HG03571 (cell line): Measurements from ENCODE around the gene ITGAD.
"Not testable (repeated sequence)": the region's sequence is repeated elsewhere in the genome, so short reads cannot be mapped to it uniquely, and the experiment has no call there.

Experiments
- ATAC-seq: cut with Tn5 transposase; IDR thresholded peaks from one replicate; pipeline ENCODE4 v1.9.1; 2021; ENCODE audit not compliant: unreplicated experiment

ITGAD gene

DNA sequence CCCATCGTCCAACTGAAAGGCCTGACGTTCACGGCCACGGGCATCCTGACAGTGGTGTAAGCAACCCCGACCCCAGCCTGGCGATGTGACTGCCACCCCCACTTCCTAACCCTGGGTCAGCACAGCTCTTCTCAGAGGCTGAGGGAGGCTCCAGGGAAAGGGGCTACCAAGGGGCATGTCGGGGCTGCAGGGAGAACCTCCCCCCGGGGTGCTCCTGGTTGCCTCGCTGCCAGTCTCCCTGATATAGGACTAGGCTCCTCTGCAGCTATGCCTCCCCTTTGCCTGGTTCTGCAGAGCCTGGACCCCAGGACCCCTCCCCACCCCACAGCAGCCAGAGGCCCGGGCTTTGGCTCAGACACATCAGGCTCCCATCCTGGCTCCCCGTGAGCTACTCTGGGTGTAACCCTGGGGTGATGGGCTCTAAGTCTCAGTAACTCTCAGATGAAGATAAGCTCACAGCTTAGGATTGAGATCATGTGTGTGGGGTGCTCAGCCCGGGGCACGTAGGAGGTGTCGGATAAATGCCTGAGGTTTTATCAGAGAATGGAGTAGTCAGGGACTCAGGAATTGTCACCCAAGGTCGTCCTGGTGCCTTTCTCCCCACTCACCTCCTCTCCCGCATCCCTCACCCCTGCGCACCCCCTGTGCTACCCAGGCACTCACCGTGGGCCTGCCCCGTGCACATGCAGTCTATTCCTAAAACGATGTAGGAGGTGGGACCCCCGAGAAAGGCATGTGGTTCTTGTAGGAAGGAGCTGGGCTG is 10.6 kb downstream of the ITGAD start:
- ATAC-seq, result no peak

DNA sequence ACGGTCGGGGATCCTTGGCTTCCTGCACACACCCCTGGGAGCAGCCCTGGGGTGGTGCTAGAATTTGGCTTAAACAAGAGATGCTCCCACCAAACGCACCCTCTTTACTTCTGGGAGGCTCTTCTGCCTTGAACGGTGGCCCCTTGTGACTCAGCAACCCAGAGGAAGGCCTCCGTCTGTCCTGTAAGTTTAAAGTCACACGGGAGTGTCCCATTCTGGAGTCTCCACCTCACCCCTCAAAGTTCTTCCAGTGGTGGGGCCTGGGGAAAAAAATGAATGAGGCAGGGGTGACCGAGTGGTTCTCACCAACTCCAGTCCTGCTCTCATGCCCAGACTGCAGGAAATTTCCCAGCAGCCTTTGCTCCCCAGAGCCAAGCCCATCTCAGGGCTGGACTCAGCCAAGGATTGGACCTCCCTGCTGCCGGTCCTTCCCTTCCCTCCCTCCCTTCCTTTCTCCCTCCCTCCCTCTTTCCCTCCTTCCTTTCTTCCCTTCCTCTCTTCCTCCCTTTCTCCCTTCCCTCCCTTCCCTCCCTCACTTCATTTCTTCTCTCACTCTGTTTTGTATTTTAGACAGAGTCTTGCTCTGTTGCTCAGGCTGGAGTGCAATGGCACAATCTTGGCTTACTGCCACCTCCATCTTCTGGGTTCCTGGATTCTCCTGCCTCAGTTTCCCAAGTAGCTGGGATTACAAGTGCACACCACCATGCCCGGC is 11.4 kb downstream of the ITGAD start:
- no peak for ATAC-seq

DNA sequence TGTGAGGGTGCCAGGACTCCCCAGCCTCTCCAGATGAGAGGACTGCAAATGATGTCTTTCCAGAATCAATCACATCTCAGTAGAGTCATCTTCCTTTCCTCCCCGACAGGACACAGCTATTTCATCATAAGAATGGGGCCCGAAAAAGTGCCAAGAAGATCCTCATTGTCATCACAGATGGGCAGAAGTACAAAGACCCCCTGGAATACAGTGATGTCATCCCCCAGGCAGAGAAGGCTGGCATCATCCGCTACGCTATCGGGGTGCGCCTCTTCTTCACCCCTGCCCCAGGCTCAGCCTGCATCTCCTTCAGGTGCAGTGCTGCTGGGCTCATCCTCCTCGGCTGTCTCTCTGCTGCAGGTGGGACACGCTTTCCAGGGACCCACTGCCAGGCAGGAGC is 14.3 kb downstream of the ITGAD start:
- ATAC-seq, result no peak

DNA sequence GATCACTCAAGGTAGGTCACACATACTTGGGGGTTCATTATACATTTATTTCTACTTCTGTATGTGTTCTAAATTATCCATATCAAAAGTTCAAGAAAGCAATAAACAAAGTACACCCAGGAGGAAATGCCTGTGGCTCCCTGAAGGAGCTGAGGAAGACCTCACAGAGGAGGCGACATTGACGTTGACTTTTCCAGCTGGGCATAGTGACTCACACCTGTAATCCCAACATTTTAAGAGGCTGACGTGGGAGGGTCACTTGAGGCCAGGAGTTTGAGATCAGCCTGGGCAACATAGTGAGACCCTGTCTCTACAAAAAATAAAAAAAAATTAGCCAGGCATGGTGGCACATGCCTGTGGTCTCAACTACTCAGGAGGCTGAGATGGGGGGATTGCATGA is 16.3 kb downstream of the ITGAD start:
- ATAC-seq, result no peak

DNA sequence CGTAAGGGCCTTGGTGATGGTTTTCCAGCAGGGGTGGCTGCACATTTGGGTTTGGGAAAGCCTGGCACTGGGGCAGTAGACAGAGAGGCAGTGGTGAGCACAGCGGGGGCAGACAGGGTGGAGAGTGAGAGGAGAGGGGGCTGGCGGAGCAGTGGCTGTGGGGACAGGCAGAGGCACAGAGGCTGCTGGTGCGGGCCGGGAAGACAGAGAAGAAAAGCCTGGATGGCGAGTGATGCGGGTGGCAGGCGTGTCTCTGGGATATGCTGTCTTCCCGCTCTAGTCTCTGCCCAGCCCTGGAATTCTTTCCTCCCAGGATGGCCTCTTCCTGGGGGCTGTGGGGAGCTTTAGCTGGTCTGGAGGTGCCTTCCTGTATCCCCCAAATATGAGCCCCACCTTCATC is 16.9 kb downstream of the ITGAD start:
- ATAC-seq, result no peak

DNA sequence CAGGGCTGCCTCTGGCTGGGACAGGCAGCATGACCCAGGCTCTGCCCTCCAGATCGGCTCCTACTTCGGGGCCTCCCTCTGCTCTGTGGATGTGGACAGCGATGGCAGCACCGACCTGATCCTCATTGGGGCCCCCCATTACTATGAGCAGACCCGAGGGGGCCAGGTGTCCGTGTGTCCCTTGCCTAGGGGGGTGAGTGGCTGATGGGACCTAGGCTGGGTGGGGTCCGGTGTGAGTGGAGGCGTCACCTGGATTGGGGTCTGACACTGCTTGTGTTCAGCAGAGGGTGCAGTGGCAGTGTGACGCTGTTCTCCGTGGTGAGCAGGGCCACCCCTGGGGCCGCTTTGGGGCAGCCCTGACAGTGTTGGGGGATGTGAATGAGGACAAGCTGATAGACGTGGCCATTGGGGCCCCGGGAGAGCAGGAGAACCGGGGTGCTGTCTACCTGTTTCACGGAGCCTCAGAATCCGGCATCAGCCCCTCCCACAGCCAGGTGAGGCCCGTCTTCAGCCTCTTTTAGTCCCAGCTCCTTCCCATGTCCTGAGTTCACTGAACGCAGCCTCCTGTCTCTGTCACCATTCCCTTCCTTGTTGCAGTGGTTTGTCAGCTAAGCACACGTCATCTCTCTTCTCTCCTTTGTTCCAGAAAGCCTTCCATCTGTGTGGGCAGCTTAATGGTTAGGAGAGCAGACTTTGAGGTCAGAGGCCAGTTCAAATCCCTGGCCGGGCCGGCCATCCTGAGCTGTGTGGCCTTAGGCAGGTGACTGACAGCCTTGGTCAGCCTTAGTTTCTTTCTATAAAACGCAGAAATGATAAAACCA is 18.1 kb downstream of the ITGAD start:
- ATAC-seq, result no peak

DNA sequence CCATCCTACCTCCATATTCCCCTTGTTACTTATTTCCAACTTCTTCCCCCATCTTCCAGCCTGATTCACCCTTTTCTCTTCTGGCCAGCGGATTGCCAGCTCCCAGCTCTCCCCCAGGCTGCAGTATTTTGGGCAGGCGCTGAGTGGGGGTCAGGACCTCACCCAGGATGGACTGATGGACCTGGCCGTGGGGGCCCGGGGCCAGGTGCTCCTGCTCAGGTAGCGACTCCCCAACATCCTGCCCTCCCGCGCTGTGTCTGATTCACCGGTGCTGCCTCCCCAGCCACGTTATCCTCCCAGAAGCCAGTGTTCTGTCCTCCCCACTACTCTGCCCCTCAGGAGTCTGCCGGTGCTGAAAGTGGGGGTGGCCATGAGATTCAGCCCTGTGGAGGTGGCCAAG is 19.6 kb downstream of the ITGAD start:
- ATAC-seq, result no peak

DNA sequence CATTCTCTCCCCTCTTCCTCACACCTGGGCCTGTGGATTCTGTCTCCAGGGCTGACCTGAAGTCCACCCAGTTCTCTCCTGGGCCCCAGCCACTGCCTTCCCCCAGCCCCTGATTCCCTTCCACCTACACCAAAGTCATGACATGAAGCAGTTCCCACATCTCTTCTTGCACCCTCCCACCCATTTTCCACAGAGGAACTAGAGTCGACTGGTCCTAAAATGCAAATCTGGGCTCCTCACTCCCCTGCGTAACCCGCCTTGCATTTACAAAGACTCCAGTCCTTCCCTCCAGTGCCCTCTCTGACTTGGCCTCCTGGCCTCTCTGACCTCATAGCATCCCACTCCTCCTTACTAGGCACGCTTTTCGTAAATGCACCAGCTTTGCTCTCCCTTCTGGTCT is 20.2 kb downstream of the ITGAD start:
- no peak for ATAC-seq

DNA sequence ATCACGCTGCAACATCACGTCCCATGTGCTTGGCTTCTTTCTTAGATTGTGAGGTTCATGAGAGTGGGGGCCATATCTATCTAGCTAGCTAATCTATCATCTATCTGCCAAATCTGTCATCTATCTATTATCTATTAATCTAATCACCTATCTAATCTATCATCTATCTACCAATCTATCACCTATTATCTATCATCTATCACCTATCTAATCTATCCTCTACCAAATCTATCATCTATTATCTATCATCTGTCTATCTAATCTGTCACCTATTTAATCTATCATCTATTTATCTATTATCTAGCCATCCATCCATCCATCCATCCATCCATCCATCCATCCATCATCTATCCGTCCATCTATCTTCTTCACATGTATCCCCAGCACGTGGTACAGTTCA is 20.8 kb downstream of the ITGAD start:
- no peak for ATAC-seq

DNA sequence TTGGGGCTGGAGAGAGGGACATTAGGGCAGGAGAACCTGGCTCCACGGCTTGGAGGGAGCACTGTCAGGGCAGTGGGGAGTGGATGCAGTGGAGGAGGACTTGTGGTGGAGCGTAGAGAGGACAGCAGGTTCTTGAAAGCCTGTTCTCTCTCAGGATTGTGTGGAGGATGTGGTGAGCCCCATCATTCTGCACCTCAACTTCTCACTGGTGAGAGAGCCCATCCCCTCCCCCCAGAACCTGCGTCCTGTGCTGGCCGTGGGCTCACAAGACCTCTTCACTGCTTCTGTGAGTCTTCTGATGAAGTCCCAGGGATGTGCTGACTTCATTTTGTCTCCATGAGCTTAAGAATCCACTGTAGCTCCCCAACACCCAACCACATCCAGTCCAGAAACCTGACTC is 21.6 kb downstream of the ITGAD start:
- ATAC-seq, result no peak

DNA sequence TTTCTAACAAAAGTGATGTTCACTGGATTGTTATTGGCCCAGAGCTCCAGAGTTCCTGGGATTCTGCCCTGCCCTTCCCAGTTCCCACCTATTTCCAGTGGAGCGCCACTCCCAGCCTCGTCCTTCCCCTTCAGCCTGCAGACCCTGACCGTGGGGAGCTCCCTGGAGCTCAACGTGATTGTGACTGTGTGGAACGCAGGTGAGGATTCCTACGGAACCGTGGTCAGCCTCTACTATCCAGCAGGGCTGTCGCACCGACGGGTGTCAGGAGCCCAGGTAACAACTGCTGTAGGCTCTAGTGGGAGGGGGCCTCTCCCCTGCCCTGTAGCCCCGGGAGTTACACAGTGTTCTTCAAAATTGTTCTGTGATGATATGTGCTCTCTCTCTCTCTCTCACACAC is 23.2 kb downstream of the ITGAD start:
- ATAC-seq, result no peak

DNA sequence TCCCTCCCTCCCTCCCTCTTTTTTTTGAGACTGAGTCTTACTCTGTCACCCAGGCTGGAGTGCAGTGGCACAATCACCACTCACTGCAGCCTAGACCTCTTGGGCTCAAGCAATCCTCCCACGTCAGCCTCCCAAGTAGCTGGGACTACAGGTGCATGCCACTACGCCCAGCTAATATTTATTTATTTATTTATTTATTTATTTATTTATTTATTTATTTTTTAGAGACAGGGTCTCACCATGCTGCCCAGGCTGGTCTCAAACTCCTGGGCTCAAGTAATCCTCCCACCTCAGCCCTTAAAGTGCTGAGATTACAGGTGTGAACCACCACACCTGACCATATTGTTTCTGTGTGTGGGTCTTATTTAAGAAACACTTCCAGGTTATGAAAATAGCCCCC is 23.9 kb downstream of the ITGAD start:
- ATAC-seq, result not testable (repeated sequence)

DNA sequence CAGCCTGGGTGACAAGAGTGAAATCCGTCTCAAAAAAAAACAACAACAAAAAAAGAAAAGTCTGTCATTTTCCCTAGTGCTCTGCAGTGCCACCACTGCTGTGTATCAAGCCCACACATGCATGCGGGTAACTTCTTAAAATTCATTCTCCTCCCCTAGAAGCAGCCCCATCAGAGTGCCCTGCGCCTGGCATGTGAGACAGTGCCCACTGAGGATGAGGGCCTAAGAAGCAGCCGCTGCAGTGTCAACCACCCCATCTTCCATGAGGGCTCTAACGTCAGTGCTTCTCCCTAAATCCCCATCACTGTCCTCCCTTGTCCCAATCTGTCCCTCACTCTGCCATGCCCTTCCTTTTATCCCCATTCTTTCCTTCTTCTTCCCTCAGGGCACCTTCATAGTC is 24.8 kb downstream of the ITGAD start:
- no peak for ATAC-seq

DNA sequence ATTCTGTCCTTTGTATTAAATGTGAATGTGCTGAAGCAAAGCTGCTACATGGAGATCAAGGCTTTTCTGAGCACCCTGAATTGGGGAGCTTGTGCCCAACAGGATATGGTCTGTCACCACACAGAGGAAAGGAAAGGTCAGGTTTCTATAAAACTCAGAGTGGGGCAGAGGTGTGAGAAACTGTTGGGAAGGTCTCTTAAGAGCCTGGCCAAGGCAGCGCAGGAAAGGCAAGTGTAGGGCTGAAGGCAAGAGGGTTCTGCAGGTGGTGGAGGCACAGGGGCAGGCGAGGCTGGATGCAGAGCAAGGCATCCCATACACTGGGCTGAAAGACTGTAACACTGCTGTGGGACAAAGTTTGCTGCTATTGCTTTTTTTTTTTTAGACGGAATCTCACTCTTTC is 26.9 kb downstream of the ITGAD start:
- ATAC-seq, result no peak

DNA sequence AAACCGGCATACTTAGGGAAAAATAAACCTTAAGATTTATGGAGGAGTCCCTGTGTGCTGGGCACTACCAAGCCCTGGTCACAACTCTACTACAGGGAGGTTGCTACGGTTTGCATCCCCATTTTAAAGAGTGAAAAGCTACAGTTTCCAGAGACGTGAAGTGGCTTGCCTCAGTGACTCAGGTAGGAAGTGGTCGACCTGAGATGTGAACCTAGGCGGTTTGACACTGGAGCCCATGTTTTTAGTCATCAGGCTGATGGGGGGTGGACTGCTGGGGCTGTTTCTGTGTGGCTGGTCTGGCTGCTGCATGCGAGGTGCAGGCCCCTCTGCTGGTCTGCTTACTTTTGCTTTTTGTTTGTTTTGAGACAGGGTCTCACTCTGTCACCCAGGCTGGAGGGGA is 28.5 kb downstream of the ITGAD start:
- no peak for ATAC-seq

DNA sequence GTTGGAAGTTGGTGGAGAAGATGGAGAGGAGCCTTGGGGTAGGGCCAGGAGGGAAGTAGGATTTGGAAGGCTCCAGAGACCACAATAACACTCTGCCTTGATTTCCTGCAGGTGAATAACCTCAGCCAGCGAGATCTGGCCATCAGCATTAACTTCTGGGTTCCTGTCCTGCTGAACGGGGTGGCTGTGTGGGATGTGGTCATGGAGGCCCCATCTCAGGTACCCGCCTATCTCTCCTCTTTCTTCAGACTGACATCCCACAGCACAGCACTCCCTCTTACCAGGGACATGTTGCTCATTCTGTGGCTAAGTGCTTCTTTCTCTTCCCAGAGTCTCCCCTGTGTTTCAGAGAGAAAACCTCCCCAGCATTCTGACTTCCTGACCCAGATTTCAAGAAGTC is 30.1 kb downstream of the ITGAD start:
- no peak for ATAC-seq

DNA sequence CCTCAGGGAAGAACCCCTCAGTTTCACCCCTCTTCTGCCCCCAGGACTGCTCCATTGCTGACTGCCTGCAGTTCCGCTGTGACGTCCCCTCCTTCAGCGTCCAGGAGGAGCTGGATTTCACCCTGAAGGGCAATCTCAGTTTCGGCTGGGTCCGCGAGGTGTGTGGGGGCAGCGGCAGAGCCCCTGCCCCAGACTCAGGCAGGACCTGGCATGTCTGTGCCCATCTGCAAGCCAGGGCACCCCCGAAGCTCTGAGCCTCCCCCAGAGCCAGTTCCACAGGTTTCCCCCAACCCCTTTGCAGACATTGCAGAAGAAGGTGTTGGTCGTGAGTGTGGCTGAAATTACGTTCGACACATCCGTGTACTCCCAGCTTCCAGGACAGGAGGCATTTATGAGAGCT is 30.7 kb downstream of the ITGAD start:
- no peak for ATAC-seq

DNA sequence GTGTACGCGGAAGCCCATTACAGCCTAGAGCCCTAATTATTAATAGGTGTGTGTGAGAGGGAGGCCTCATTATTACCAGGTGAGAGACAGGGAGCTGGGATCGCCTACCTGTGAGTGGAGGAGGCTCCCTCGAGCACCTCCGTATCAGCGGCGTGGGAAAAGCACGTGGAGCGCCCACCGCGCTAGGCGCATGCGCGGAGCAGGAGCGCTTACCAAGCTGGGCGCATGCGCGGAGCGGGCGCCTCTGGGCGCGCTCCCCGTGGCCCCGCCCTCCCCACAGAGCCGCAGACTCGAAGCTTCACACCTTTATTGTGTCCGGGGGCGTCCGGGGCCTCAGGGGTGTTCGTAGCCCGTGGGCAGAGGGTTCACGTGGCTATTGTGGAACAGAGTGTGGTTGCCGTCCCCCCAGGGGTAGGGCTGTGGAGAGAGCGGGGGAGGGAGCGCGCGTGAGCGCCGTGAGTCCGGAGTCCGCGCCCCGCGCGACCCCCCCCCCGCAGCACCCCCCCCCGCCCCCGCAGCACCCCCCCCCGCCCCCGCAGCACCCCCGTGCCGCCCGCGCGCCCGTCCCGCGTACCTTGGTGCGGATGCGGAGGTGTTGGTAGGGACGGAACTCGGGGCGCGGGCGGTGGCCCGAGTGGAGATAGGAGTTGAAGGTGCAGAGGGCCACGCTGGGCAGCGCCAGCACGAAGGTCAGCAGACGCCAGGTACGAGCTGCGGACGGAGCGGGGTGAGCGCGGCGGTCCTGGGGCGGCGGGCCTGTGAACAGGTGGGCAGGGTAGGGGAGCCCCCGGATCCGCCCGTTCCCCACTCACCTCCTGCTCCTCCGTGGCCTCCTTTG is 34.5 kb downstream of the ITGAD start:
- no peak for ATAC-seq

DNA sequence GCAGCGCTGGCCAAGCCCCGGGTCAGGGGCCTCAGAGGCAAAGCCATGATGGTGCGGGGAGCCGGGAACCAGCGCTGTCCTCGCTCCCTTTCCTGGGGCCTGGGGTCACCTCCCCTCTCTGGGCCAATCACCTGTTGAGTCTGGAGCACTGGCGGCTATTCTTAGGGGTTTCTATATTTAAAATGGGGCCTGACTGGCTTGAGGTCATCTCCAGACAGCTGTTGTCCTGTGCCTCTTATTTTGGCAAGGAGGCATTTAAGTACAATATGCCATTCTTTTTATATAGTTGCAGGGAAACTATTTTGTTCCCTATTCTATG is 35.1 kb downstream of the ITGAD start, which contains the start of gene COX6A2:
COX6A2 (minus strand) TSS at position 82 of the 319 bp plus-strand sequence; CDS start at position 47, 35 bp downstream.
- ATAC-seq, result no peak

DNA sequence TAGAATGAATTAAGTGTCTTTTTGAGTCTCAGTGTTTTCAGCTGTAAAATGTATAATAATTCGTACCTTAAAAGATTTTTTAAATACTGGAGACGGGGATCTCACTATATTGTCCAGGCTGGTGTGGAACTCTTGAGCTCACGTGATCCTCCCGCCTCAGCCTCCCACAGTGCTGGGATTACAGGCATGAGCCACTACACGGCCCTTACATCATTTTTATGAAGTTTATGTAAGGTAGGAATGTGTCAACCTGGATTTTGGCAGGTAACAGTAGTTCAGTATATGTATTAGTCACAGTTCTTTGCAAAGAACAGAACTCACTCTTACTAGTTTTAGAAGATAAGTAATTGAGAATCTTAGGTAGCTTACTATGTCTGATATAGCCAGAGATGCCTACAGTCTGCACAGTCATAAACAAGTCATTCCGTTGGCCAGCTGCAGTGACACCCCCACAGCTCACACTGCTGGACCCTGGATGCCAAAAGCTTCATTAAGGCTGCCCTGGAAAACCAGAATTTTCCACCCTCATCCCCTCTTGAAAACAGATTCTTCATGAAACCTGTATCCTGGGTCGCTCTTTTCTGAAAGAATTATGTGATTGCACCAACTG is 35.6 kb downstream of the ITGAD start:
- no peak for ATAC-seq

DNA sequence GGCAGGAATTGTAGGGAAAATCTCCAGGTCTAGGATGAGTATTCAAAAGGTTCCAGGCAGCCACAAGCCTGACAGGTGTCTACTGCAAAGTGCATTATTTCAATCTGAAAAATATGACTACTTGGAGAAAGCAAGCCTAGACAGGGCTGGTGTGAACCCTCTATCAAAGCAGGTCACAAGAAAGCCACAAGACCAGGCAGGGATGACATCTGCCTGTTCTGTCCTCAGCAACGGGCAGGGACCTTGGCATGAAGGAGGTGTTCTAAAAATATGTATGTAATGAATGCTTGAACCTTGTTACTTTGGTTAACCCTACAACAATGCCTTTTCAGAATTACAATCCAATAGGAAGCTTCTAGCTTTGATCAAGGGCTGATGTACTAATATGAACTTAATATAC is 36.2 kb downstream of the ITGAD start:
- ATAC-seq, result no peak
